ENCODE measurements around the gene HSPA1A. TPM values are rescaled to one million over a fixed set of nuclear protein-coding genes. Genes with fewer than 3 reads are reported as not detected.
"Not testable (repeated sequence)": the region's sequence is repeated elsewhere in the genome, so short reads cannot be mapped to it uniquely, and the experiment has no call there.

The HSPA1A gene
- total RNA-seq, 1 experiment from 2014 or later, result 169 TPM

- H3K27ac ChIP-seq (ENCODE audit: low read length), result peak overlapping the region; percentile 95
- DNase-seq (ENCODE audit: low read depth, low spot score) (no peak), ATAC-seq (no peak)
- no peaks in the 10 kb centered on the region for H3K27me3 ChIP-seq (ENCODE audit: control insufficient read depth, insufficient read depth, low read length)
- ChIA-PET CTCF (no interaction called here), POLR2A (interaction anchor here (0.5 kb wide), 1 partner anchor 141 kb away, joined by 6 read pairs; no protein-coding TSS in a partner anchor)
- TF ChIP-seq POLR2AphosphoS5 (IDR thresholded peaks at IDR 0.05; ENCODE audit: low read depth, low read length) (no peak), TCF7L2 (IDR thresholded peaks at IDR 0.05; ENCODE audit: low read depth, low read length) (no peak), SIN3A (IDR thresholded peaks at IDR 0.05; ENCODE audit: borderline replicate concordance, insufficient read depth, low read depth, low read length) (no peak), REST (IDR thresholded peaks at IDR 0.05; ENCODE audit: insufficient read depth in 1 of 2, low read depth in 2 of 2, low read length in 1 of 2) (no peak)
- TF ChIP-seq, protein P1, sequence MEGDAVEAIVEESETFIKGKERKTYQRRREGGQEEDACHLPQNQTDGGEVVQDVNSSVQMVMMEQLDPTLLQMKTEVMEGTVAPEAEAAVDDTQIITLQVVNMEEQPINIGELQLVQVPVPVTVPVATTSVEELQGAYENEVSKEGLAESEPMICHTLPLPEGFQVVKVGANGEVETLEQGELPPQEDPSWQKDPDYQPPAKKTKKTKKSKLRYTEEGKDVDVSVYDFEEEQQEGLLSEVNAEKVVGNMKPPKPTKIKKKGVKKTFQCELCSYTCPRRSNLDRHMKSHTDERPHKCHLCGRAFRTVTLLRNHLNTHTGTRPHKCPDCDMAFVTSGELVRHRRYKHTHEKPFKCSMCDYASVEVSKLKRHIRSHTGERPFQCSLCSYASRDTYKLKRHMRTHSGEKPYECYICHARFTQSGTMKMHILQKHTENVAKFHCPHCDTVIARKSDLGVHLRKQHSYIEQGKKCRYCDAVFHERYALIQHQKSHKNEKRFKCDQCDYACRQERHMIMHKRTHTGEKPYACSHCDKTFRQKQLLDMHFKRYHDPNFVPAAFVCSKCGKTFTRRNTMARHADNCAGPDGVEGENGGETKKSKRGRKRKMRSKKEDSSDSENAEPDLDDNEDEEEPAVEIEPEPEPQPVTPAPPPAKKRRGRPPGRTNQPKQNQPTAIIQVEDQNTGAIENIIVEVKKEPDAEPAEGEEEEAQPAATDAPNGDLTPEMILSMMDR (IDR thresholded peaks at IDR 0.05), result no peak
- in situ Hi-C loops (cut with HindIII; ENCODE audit: low pct_unique_long_range_greater_than_20kb, low sequenced_read_pairs) (no loop called here), intact Hi-C loops (cut with micrococcal nuclease; ENCODE audit: unreplicated experiment) (loop anchor here (10.0 kb wide), 1 partner anchor 102 kb away; the partner anchor contains the start of gene CLIC1)
- H3K4me1 ChIP-seq (ENCODE audit: control insufficient read depth, insufficient read depth, low read length), result peaks cover 34% of the 10 kb centered on the region
- no TSS peak for BruUV-seq (replicated peaks)
- no peaks in the 10 kb centered on the region for H3K9me3 ChIP-seq (ENCODE audit: control insufficient read depth, insufficient read depth, low read depth, low read length)
- H3K4me3 ChIP-seq (ENCODE audit: low read depth in 2 of 2, low read length in 2 of 2), result peak overlapping the region; percentile 77 to 95
- peaks cover 21% of the 10 kb centered on the region for H3K36me3 ChIP-seq (ENCODE audit: control insufficient read depth, insufficient read depth, low read length)
Observed at GRCh38 chr6:31836474-31837368, 21.4 kb downstream of the HSPA1A start.

DNA sequence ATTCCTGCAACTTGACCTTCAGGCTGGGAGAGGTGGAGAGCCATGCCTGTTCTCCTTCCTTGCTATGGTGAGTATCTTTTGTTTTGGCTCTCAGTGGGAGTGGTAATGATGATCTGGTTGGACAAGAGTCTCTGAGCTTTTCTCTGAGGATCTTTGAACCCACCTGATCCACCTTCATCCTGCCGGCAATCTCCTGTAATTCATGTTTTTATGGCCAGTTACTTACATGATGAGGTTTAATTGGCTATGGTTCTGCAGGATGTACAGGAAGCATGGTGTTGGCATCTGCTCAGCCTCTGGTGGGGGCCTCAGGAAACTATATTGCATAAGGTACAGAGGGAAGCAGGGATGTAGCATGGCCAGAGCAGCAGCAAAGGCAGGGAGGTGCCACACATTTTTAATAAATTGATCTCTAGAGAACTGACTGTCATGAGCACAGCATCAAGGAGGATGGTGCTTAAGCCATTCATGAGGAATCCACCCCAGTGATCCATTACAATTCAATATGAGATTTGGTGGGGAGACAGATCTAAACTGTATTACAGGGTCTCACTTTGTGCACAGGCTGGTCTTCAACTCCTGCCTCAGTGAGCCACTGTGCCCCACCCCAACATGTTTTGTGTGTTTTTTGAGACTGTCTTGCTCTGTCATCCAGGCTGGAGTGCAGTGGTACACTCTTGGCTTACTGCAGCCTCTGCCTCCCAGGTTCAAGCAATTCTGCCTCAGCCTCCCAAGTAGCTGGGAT is 22.2 kb downstream of the HSPA1A start:
- TF ChIP-seq REST (IDR thresholded peaks at IDR 0.05; ENCODE audit: insufficient read depth in 1 of 2, low read depth in 2 of 2, low read length in 1 of 2) (no peak), SIN3A (IDR thresholded peaks at IDR 0.05; ENCODE audit: borderline replicate concordance, insufficient read depth, low read depth, low read length) (no peak), TCF7L2 (IDR thresholded peaks at IDR 0.05; ENCODE audit: low read depth, low read length) (no peak), POLR2AphosphoS5 (IDR thresholded peaks at IDR 0.05; ENCODE audit: low read depth, low read length) (no peak)
- TF ChIP-seq, protein P1 (IDR thresholded peaks at IDR 0.05), result no peak
- Histone ChIP-seq H3K4me3 (ENCODE audit: low read depth in 2 of 2, low read length in 2 of 2) (peak overlapping the region; percentile 77 to 95), H3K27me3 (ENCODE audit: control insufficient read depth, insufficient read depth, low read length) (no peaks in the 10 kb centered on the region), H3K9me3 (ENCODE audit: control insufficient read depth, insufficient read depth, low read depth, low read length) (no peaks in the 10 kb centered on the region), H3K36me3 (ENCODE audit: control insufficient read depth, insufficient read depth, low read length) (peaks cover 21% of the 10 kb centered on the region), H3K4me1 (ENCODE audit: control insufficient read depth, insufficient read depth, low read length) (peaks cover 31% of the 10 kb centered on the region), H3K27ac (ENCODE audit: low read length) (peak overlapping the region; percentile 95)
- in situ Hi-C loops (cut with HindIII; ENCODE audit: low pct_unique_long_range_greater_than_20kb, low sequenced_read_pairs), result no loop called here
- intact Hi-C loops (cut with micrococcal nuclease; ENCODE audit: unreplicated experiment), result loop anchor here (10.0 kb wide), 1 partner anchor 103 kb away; the partner anchor contains the start of gene CLIC1
- no peak for DNase-seq (ENCODE audit: low read depth, low spot score)
- ATAC-seq, result no peak
- ChIA-PET CTCF (interaction anchor here (0.9 kb wide), 1 partner anchor 31 kb away, joined by 3 read pairs; the partner anchor contains the start of gene LSM2), POLR2A (no interaction called here)
- BruUV-seq (replicated peaks), result no TSS peak

DNA sequence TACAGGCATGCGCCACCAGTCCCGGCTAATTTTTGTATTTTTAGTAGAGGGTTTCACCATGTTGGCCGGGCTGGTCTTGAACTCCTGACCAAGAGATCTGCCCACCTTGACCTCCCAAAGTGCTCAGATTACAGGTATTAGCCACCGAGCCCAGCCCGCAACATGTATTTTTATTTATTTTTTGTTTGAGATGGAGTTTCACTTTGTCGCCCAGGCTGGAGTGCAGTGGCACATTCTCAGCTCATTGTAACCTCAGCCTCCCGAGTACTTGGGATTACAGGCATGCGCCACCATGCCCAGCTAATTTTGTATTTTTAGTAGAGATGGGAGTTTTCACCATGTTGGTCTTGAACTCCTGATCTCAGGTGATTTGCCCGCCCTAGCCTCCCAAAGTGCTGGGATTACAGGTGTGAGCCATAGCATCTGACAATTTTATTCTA is 22.8 kb downstream of the HSPA1A start:
- H3K27ac ChIP-seq (ENCODE audit: low read length); in situ Hi-C loops (cut with HindIII; ENCODE audit: low pct_unique_long_range_greater_than_20kb, low sequenced_read_pairs); DNase-seq (ENCODE audit: low read depth, low spot score); H3K27me3 ChIP-seq (ENCODE audit: control insufficient read depth, insufficient read depth, low read length); H3K9me3 ChIP-seq (ENCODE audit: control insufficient read depth, insufficient read depth, low read depth, low read length); POLR2A ChIA-PET; BruUV-seq (replicated peaks); ATAC-seq: not testable (repeated sequence)
- peak overlapping the region; percentile 77 to 95 for H3K4me3 ChIP-seq (ENCODE audit: low read depth in 2 of 2, low read length in 2 of 2)
- H3K4me1 ChIP-seq (ENCODE audit: control insufficient read depth, insufficient read depth, low read length), result peaks cover 27% of the 10 kb centered on the region
- peaks cover 21% of the 10 kb centered on the region for H3K36me3 ChIP-seq (ENCODE audit: control insufficient read depth, insufficient read depth, low read length)
- intact Hi-C loops (cut with micrococcal nuclease; ENCODE audit: unreplicated experiment), result loop anchor here (10.0 kb wide), 1 partner anchor 103 kb away; the partner anchor contains the start of gene CLIC1
- CTCF ChIA-PET, result interaction anchor here (0.9 kb wide), 1 partner anchor 31 kb away, joined by 3 read pairs; the partner anchor contains the start of gene LSM2
